Stimulated activated CD8-positive, alpha-beta memory T cell treated with anti-CD3 and anti-CD28 coated beads, Interleukin-7, amount 100 ng/mL, for 24 hours (primary cell): Measurements from ENCODE around the gene PDE4D.

Experiments used
- DNase-seq: peaks from one replicate; pipeline ENCODE4 v3.0.0-alpha.2; 2020; ENCODE audit warnings: low read depth

The PDE4D gene

DNA sequence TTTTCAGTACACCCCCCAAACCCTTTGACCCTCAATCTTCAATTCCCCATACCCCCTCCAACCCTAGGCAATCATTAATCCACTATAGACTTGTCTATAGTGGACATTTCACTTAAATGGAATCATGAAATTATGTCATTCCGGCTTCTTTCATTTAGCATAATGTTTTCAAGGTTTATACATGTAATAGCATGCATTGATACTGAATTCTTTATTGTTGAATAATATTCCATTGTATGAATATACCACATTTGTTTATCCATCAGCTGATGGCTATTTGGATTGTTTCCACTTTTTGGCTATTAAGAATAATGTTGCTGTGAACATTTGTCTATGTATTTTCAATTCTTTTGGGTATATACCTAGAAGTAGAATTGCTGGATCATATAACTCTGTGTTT lies 238.8 kb downstream of the PDE4D start:
- no peak for DNase-seq

GRCh38 chr5:59652449-59652848 lies 241.1 kb downstream of the PDE4D start:
- DNase-seq, result no peak

DNA sequence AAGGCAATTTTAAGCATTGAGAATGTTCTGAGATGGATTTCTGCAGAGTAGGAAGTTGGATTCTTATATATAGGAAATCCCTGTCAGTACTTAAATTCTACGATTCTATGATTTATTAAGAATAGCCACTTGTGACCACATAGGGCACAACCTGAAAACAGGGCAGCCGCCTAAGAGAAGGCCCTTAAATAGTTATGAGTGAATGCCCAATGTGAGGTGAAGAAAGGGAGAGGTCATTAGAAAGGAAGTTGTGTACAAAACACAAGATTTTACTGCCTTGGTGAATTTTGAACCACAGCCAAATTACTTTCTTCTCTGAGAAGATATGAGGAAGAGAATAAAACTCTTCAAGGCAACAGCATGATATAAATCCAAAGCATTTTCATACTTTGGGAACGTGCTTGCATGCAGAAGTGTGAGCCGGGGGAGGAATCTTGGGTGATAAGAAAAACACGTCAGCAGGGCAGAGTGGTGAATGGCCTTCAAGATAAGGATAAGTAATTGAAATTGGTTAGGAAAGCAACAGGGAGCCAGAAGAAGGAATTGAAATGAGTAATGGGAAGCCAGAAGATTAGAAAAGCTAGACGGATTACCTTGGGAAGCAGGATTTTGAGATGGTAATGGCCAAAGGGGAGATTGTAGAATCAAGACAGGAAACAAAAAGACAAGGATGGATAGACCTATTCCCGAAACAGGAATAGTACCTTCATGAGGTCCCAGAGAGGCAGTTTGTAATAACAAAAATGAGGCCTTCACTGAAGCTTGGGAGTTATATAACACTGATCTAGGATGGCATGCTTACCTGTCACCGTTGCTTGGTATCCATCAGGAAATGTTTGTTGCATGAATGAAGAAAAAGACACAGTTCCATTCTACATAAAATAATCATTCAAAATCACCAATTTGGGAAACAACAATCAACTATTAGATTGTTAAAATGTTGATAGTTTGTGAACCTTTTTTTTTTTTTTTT lies 244.3 kb downstream of the PDE4D start:
- no peak for DNase-seq

- DNase-seq, result no peak
These were observed 245.3 kb downstream of the PDE4D start for GRCh38 chr5:59648038-59648831.

DNA sequence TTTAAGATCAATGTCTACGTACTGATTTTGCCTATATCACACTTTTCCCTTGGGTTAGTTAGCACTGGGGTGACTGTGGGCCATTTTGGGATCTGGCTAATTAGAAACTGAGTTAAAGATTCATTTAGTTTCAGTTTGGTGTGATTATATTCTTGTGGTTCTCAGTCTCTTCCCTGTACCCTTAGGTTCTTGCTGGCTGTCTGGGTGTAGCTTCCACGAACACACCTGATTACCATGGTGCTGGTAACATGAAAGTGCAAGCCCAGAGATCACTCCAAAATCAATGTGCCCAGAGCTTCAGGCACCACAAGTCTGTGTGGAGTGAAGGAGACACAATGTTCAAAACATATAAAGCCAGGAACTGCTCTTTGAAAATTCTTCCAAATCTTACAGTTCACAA lies 248.1 kb downstream of the PDE4D start:
- no peak for DNase-seq

DNA sequence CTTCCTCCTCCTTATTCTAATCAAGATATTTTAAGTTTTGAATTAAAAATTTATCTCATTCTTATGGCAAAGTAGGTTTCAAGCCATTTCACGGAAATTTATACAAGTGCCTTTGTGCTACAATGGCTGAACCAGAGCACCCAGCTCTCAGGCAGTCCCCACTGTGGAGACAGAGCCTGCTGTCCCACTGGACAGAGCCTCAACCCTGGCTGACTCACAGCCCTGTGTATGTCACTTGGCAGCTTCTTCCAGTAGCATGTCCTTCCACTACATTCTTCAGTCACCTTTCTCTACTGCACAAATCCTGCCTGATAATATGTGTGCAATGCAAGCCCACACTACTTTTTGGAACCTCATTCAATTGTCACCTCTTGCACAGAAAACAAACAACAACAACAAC lies 253.1 kb downstream of the PDE4D start:
- DNase-seq, result no peak

GRCh38 chr5:59637884-59638580 lies 255.5 kb downstream of the PDE4D start:
- no peak for DNase-seq

- no peak for DNase-seq
These were observed 264.0 kb downstream of the PDE4D start for GRCh38 chr5:59629561-59629960.

GRCh38 chr5:59628062-59628828 lies 265.3 kb downstream of the PDE4D start:
- DNase-seq, result no peak

DNA sequence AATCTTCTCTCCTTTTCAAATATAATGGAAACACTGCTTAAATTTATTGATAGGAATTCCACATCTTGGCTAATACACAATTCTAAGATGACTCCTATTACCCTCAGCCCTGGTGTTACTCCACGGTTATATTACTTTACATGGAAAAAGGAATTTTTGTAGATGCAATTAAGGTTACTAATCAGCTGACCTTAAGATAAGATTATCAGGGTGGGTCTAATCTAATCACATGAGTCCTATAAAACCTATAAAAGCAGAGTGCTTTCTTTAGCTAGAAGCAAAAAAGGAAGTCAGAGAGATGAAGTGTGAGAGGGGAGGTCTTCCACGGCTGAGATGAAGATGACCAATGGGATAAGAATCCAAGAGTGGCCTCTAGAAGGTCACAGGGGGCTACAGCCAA lies 268.6 kb downstream of the PDE4D start:
- DNase-seq, result no peak

GRCh38 chr5:59622848-59623247 lies 270.7 kb downstream of the PDE4D start:
- no peak for DNase-seq

DNA sequence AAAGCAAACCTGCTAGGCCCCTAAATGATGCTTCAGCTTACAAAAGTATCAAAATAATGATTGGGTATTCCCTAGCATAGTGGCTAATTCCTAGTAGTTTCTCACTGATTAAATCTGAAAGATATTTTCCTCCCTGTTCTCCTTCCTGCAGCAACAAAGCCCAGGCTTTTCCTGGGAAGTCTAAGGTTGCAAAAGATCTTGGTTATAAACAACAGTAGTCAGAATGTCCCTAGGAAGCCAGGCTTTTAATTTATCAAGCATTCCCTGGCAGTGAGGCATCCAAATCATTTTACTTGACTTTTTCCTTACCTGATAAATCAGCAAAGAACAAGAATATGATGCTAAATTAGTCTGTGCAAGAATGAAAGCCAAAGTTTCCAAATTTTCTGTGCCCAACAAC lies 272.0 kb downstream of the PDE4D start:
- DNase-seq, result no peak

- no peak for DNase-seq
These were observed 272.9 kb downstream of the PDE4D start for GRCh38 chr5:59620535-59621212.

- no peak for DNase-seq
These were observed 274.9 kb downstream of the PDE4D start for GRCh38 chr5:59618644-59619043.

GRCh38 chr5:59617186-59617771 lies 276.2 kb downstream of the PDE4D start:
- DNase-seq, result no peak

DNA sequence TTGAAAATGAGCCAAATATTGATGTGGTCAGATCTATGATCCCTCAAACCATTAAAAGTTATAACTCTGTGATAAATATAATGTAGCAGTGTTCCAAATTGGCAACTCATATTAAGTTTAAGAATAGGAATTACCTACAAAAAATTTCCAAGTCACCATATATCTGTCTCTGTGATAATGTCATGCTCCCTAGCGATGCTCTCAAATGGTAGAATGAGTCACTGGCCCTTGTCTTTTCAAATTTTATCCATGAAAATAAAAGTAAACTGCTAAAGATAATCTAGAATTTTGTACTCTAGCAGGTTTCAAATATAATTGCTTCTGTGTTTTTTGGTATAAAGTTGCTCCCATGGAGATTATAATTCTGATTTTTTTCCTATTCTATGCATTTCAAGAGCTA lies 277.1 kb downstream of the PDE4D start:
- no peak for DNase-seq

DNA sequence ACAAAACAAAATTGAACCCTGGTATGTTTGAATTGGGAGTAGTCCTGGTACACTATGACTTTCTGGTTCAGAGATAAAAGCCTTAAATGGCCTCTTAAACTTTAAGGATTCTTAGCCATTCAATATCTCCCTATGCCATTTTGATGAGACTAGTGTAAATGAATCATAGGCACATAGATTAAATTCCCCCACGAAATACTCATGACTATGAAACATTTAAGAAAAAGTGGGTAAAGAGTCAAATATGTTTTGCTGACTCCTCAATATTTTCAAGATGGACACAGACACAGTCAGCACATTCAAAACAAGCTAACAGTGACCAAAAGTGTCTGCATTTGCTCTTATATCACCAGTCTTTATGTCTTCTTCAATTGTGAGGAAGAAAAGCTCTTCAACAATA lies 278.3 kb downstream of the PDE4D start:
- DNase-seq, result no peak

GRCh38 chr5:59609501-59610265 lies 283.8 kb downstream of the PDE4D start:
- no peak for DNase-seq

- no peak for DNase-seq
These were observed 284.8 kb downstream of the PDE4D start for GRCh38 chr5:59608745-59609144.
